Hindlimb muscle (tissue), 1 donor: ENCODE data around the gene GPC2. TPM values are rescaled to one million over a fixed set of nuclear protein-coding genes. Genes with fewer than 3 reads are reported as not detected.
"Not testable (repeated sequence)": the region's sequence is repeated elsewhere in the genome, so short reads cannot be mapped to it uniquely, and the experiment has no call there.

Experiments
- DNase-seq: peaks from one replicate; pipeline ENCODE4 v3.0.0-alpha.2; 2013
- polyA plus RNA-seq: library from polyadenylated mRNA; unstranded; fragments of 120-200 nt; gene quantifications from one replicate; pipeline ENCODE4 v1.2.1, GENCODE V29; 2013; ENCODE audit not compliant: insufficient read length

The GPC2 gene
- polyA plus RNA-seq, 1 donor = 10.1 TPM

GRCh38 chr7:100148559-100149328, 28.4 kb downstream of the GPC2 start, which contains the start of gene LAMTOR4:
Gene LAMTOR4, plus strand, starts transcription at chr7:100148918. Its CDS starts 55 bp downstream, at chr7:100148973.
- peak; percentile 98 for DNase-seq

GRCh38 chr7:100148225-100148558, 29.0 kb downstream of the GPC2 start:
- no peak for DNase-seq

GRCh38 chr7:100147278-100147677, 29.9 kb downstream of the GPC2 start:
- DNase-seq = no peak

GRCh38 chr7:100146350-100146749, 30.8 kb downstream of the GPC2 start:
- DNase-seq = not testable (repeated sequence)

- DNase-seq = no peak
Observed at GRCh38 chr7:100142461-100142860, 34.7 kb downstream of the GPC2 start.

- no peak for DNase-seq
Observed at GRCh38 chr7:100141555-100141949, 35.6 kb downstream of the GPC2 start.

- DNase-seq = no peak
Observed at GRCh38 chr7:100137851-100138760, 39.1 kb downstream of the GPC2 start.

- peak; percentile 53 for DNase-seq
Observed at GRCh38 chr7:100132697-100133151, 44.5 kb downstream of the GPC2 start.

- no peak for DNase-seq
Observed at GRCh38 chr7:100132126-100132525, 45.1 kb downstream of the GPC2 start.

- peak; percentile 73 for DNase-seq
Observed at GRCh38 chr7:100130608-100131453, 46.4 kb downstream of the GPC2 start.

GRCh38 chr7:100130220-100130607, 47.0 kb downstream of the GPC2 start:
- not testable (repeated sequence) for DNase-seq

GRCh38 chr7:100128637-100128963, 48.6 kb downstream of the GPC2 start:
- DNase-seq = no peak

- peak; percentile 32 for DNase-seq
Observed at GRCh38 chr7:100127866-100128636, 49.1 kb downstream of the GPC2 start.

GRCh38 chr7:100126931-100127865, 50.0 kb downstream of the GPC2 start, which contains the start of gene MBLAC1:
Gene MBLAC1, plus strand, starts transcription at chr7:100126967. Its CDS starts 429 bp downstream, at chr7:100127396.
- peak; percentile 94 for DNase-seq

- DNase-seq = no peak
Observed at GRCh38 chr7:100126239-100126930, 50.8 kb downstream of the GPC2 start.

GRCh38 chr7:100124301-100125230, 52.6 kb downstream of the GPC2 start:
- no peak for DNase-seq

- no peak for DNase-seq
Observed at GRCh38 chr7:100122568-100122967, 54.6 kb downstream of the GPC2 start.

- no peak for DNase-seq
Observed at GRCh38 chr7:100122067-100122466, 55.1 kb downstream of the GPC2 start.

GRCh38 chr7:100120733-100121036, 56.5 kb downstream of the GPC2 start:
- no peak for DNase-seq
